Caco-2 (cell line): Measurements from ENCODE around the gene TSPAN31. TPM values are rescaled to one million over a fixed set of nuclear protein-coding genes. Genes with fewer than 3 reads are reported as not detected.

Experiments
- BruUV-seq: library from RNA; stranded (reverse); fragments of 400-500 nt; replicated peaks from 2 replicates; lab custom pipeline; 2021; lab: Mats Ljungman, UMichigan
- CTCF ChIA-PET: fragments of 300-600 bp; sonication (Branson Sonifier 250); formaldehyde crosslinking; loops from one replicate; lab custom pipeline; 2022; ENCODE audit warnings: antibody characterized with exemption; lab: Charles Lee
- POLR2A ChIA-PET: fragments of 300-600 bp; sonication (Branson Sonifier 250); formaldehyde crosslinking; loops from one replicate; lab custom pipeline; 2022; ENCODE audit warnings: antibody characterized with exemption; lab: Charles Lee
- DNase-seq, 2 experiments: peaks; one replicate each; pipeline versions ENCODE4 v3.0.0 to v3.0.0-alpha.2; 2020 to 2022
- H3K27me3 ChIP-seq: replicated peaks from 2 replicates; pipeline ENCODE4 v1.6.0; 2011; ENCODE audit warnings: low read length; ENCODE audit not compliant: control insufficient read depth, insufficient read depth
- H3K36me3 ChIP-seq: 2 replicates; pipeline ENCODE4 v1.5.1; 2011; ENCODE audit warnings: low read length; ENCODE audit not compliant: control insufficient read depth, insufficient read depth
- H3K4me1 ChIP-seq: fragments of 250-450 bp; sonication (Bioruptor Pico); 2 replicates; pipeline ENCODE4 v1.5.1; 2020; ENCODE audit warnings: mild to moderate bottlenecking
- H3K4me3 ChIP-seq: 2 replicates; pipeline ENCODE4 v1.5.1; 2011; ENCODE audit warnings: low read depth, mild to moderate bottlenecking, control low read depth, low read length
- H3K9me3 ChIP-seq: fragments of 250-450 bp; sonication (Bioruptor Pico); 2 replicates; pipeline ENCODE4 v1.5.1; 2020; ENCODE audit warnings: mild to moderate bottlenecking, moderate library complexity
- H3K27ac Mint-ChIP-seq: one replicate; pipeline ENCODE4 v1.8.0; 2022; ENCODE audit warnings: mixed read lengths; ENCODE audit not compliant: unreplicated experiment
- H3K27me3 Mint-ChIP-seq: one replicate; pipeline ENCODE4 v1.8.0; 2022; ENCODE audit warnings: mixed read lengths; ENCODE audit not compliant: insufficient read depth, unreplicated experiment
- H3K36me3 Mint-ChIP-seq: one replicate; pipeline ENCODE4 v1.8.0; 2022; ENCODE audit warnings: mild to moderate bottlenecking, mixed read lengths; ENCODE audit not compliant: insufficient read depth, unreplicated experiment
- H3K4me1 Mint-ChIP-seq: one replicate; pipeline ENCODE4 v1.8.0; 2022; ENCODE audit warnings: low read depth, mixed read lengths; ENCODE audit not compliant: unreplicated experiment
- H3K4me3 Mint-ChIP-seq: one replicate; pipeline ENCODE4 v1.8.0; 2022; ENCODE audit warnings: mild to moderate bottlenecking, moderate library complexity, mixed read lengths; ENCODE audit not compliant: unreplicated experiment
- H3K9me3 Mint-ChIP-seq: one replicate; pipeline ENCODE4 v1.8.0; 2022; ENCODE audit warnings: mixed read lengths; ENCODE audit not compliant: unreplicated experiment
- CTCF ChIP-seq, 2 experiments: fragments of 200-600 bp in 1 of 2; IDR thresholded peaks; 1 replicate in 1 of 2; 2 replicates in 1 of 2; pipeline versions ENCODE4 v1.5.1 to v1.8.0; 2011 to 2022; ENCODE audit warnings: antibody characterized with exemption in 1 of 2, control low read depth in 1 of 2, inconsistent platforms in 1 of 2, low read depth in 1 of 2, low read length in 1 of 2, mild to moderate bottlenecking in 1 of 2, moderate library complexity in 1 of 2; ENCODE audit not compliant: insufficient read depth in 1 of 2, severe bottlenecking in 1 of 2, unreplicated experiment in 1 of 2
- intact Hi-C: fragments of 100-400 bp; cut with micrococcal nuclease; formaldehyde crosslinking; loops from one replicate; pipeline ENCODE4 v1.10.0; 2022; ENCODE audit not compliant: unreplicated experiment
- total RNA-seq: library from RNA; stranded (reverse); gene quantifications from 2 replicates; pipeline ENCODE4 v1.2.3, GENCODE V29; 2022

TSPAN31 gene
- total RNA-seq, 1 experiment from 2014 or later: 23.3 TPM

- H3K27me3 Mint-ChIP-seq: peaks cover 16% of the 10 kb centered on the region
- intact Hi-C loops: loop anchor here (5.0 kb wide), 1 partner anchor 206 kb away; the partner anchor contains the start of genes DDIT3 and MBD6
- Histone ChIP-seq H3K4me1 (no peaks in the 10 kb centered on the region), H3K36me3 (no peaks in the 10 kb centered on the region), H3K27me3 (no peaks in the 10 kb centered on the region), H3K4me3 (no peak overlapping the region), H3K9me3 (no peaks in the 10 kb centered on the region)
- POLR2A ChIA-PET: no interaction called here
- no peak for DNase-seq
- TF ChIP-seq CTCF (IDR thresholded peaks at IDR 0.05; ENCODE audit: insufficient read depth in 1 of 2, low read depth in 1 of 2, low read length in 1 of 2, severe bottlenecking in 1 of 2, unreplicated experiment in 1 of 2): no peak
- CTCF ChIA-PET: no interaction called here
- H3K9me3 Mint-ChIP-seq: no peaks in the 10 kb centered on the region
- BruUV-seq: no TSS peak
- H3K27ac Mint-ChIP-seq: no peak overlapping the region
- peaks cover 12% of the 10 kb centered on the region for H3K36me3 Mint-ChIP-seq
- H3K4me3 Mint-ChIP-seq: peak overlapping the region; percentile 65
- H3K4me1 Mint-ChIP-seq: no peaks in the 10 kb centered on the region
These were observed 17.0 kb upstream of the TSPAN31 start for GRCh38 chr12:57727758-57728395.

GRCh38 chr12:57729321-57729844 lies 15.5 kb upstream of the TSPAN31 start:
- no peaks in the 10 kb centered on the region for H3K36me3 ChIP-seq
- H3K4me1 ChIP-seq: no peaks in the 10 kb centered on the region
- Mint-ChIP-seq H3K27ac (no peak overlapping the region), H3K27me3 (peaks cover 18% of the 10 kb centered on the region), H3K36me3 (peaks cover 7% of the 10 kb centered on the region), H3K4me3 (no peak overlapping the region), H3K4me1 (no peaks in the 10 kb centered on the region), H3K9me3 (no peaks in the 10 kb centered on the region)
- no TSS peak for BruUV-seq
- DNase-seq: no peak
- TF ChIP-seq CTCF (IDR thresholded peaks at IDR 0.05; ENCODE audit: insufficient read depth in 1 of 2, low read depth in 1 of 2, low read length in 1 of 2, severe bottlenecking in 1 of 2, unreplicated experiment in 1 of 2): no peak
- intact Hi-C loops: loop anchor here (5.0 kb wide), 1 partner anchor 207 kb away; the partner anchor contains the start of genes DDIT3 and MBD6
- POLR2A ChIA-PET: no interaction called here
- peaks cover 3% of the 10 kb centered on the region; the same call in 1 of the 2 replicates for H3K27me3 ChIP-seq
- no peaks in the 10 kb centered on the region for H3K9me3 ChIP-seq
- no peak overlapping the region for H3K4me3 ChIP-seq
- CTCF ChIA-PET: no interaction called here

GRCh38 chr12:57730336-57731067 lies 14.3 kb upstream of the TSPAN31 start:
- POLR2A ChIA-PET: no interaction called here
- Histone ChIP-seq H3K4me3 (no peak overlapping the region), H3K27me3 (peaks cover 3% of the 10 kb centered on the region; the same call in 1 of the 2 replicates), H3K36me3 (no peaks in the 10 kb centered on the region), H3K9me3 (no peaks in the 10 kb centered on the region), H3K4me1 (no peaks in the 10 kb centered on the region)
- CTCF ChIA-PET: no interaction called here
- no TSS peak for BruUV-seq
- Mint-ChIP-seq H3K27me3 (peaks cover 25% of the 10 kb centered on the region), H3K36me3 (peaks cover 7% of the 10 kb centered on the region), H3K27ac (no peak overlapping the region), H3K4me1 (peaks cover 7% of the 10 kb centered on the region), H3K4me3 (no peak overlapping the region), H3K9me3 (no peaks in the 10 kb centered on the region)
- TF ChIP-seq CTCF (IDR thresholded peaks at IDR 0.05; ENCODE audit: insufficient read depth in 1 of 2, low read depth in 1 of 2, low read length in 1 of 2, severe bottlenecking in 1 of 2, unreplicated experiment in 1 of 2): no peak
- no peak for DNase-seq
- intact Hi-C loops: no loop called here
